GM19023 (cell line): ENCODE measurements around the gene NDUFA8.
"Not testable (repeated sequence)": the region's sequence is repeated elsewhere in the genome, so short reads cannot be mapped to it uniquely, and the experiment has no call there.

Source experiments
- ATAC-seq: cut with Tn5 transposase; IDR thresholded peaks from one replicate; pipeline ENCODE4 v1.9.1; 2021; ENCODE audit warnings: mild to moderate bottlenecking, moderate library complexity; ENCODE audit not compliant: unreplicated experiment

Gene NDUFA8

DNA sequence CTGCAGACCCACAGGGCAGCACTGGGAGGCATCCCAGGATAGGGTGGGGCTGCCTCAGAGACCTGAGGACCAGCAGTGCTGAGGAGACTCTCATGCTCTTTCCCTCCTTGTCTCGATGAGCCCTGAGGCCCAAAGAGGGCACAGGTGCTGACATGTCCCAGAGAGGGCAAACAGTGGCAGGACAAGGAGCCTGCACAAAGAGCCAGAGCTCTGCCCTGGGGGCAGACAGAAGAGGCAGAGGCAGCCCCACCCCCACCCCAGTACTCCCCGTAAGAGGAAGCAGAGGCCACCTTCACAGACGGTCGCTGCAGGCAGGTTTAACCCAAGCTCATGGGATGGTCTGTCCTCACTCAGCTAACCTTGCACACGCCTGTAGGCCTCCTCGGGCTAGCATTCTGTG lies 37.1 kb downstream of the NDUFA8 start:
- ATAC-seq, result no peak

- ATAC-seq, result no peak
Measured at GRCh38 chr9:122121931-122122330, 37.6 kb downstream of the NDUFA8 start.

- no peak for ATAC-seq
Measured at GRCh38 chr9:122121391-122121790, 38.2 kb downstream of the NDUFA8 start.

GRCh38 chr9:122120316-122121071 lies 39.1 kb downstream of the NDUFA8 start:
- no peak for ATAC-seq

GRCh38 chr9:122119721-122120120 lies 39.9 kb downstream of the NDUFA8 start:
- ATAC-seq, result no peak

GRCh38 chr9:122119166-122119521 lies 40.4 kb downstream of the NDUFA8 start:
- ATAC-seq, result no peak

- ATAC-seq, result no peak
Measured at GRCh38 chr9:122118343-122119165, 41.0 kb downstream of the NDUFA8 start.

- not testable (repeated sequence) for ATAC-seq
Measured at GRCh38 chr9:122117241-122117640, 42.3 kb downstream of the NDUFA8 start.

GRCh38 chr9:122116448-122117173 lies 43.0 kb downstream of the NDUFA8 start:
- ATAC-seq, result no peak

DNA sequence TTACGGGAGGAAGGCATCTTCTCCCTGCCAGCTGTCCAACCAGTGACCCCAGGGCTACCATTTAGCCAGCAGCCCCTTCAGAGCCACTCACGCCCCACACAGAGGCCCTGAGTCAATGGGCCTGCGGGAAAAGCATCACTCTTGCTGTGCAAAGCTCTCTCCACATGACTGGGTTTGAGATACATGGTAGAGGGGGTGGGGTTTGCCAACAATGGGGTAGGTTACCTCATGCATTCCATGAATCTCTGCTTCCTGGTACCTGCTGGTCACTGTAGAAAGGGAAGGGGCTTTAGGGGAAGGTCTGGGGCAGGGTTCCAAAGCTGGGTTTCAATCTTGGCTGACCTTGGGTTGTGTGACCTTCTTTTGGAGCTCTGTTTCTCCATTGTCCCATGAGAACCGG lies 43.5 kb downstream of the NDUFA8 start:
- no peak for ATAC-seq

- ATAC-seq, result no peak
Measured at GRCh38 chr9:122115176-122116035, 44.2 kb downstream of the NDUFA8 start.

DNA sequence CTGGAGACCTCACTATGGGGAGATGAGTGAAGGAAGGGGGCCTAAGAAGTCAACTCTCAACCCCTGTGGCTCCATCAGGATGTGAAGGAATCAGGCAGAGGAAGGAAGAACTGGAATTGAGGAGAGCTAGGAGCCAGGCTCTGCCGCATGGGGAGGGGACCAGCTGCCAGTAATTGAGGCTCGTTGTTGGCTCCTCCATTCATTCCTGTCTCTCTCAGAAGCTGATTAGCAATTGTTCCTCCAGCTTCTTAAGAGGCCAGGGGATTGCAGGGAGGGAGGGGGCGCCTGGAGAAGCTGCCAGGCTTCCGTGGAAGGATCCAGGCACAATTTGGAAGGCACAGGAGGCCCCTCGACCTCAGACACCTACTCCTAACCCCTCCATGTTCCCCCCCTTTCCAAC lies 46.0 kb downstream of the NDUFA8 start:
- ATAC-seq, result no peak

DNA sequence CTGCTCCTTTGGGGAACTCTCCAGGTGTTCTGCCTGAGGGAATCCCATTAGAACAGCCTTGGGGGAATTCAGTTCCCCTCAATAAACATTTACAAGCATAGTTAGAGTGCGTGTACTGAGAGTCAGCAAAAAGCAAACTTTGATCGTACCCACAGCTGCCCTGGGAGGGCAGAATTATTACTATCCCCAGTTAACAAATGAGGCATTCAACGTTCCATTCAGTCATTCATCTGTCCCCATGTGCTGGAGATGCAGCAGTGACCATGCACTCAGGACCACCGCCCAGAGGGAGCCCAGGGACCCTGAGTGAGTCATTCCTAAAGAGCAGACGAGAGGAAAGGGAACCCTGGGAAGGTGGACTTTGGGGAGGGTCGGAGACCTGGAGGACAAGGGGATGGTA lies 47.3 kb downstream of the NDUFA8 start:
- ATAC-seq, result no peak

DNA sequence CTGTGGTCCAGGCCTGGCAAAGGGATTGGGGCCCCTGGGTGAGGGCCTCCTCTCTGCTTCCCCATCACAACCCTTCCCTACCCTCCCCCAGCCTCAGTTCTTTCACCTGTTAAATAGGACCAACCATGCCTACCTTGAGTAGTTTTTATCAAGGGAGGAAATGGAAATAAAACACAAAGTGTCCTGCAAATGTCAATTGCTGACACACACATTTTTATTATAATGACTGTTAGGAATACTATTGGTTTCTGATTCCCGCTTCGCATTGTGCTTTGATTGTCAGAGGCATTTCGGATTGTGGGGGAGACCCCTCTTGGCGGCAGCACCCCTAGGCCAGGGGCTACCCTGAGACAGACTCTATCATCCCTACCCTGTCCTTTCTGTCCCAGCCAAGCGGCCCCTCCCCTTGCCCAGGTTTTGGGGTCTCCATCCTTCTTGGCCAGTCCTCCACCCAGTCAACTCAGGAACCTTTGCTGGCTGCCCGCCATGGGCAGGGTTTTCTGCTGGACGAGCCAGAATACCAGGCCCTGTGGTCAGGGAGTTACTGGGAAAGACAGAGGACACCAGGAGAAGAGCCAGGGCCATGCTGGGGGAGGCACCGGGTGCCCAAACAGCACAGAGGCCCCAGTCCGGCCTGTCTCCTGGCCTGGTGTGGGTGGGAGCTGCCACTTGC lies 48.0 kb downstream of the NDUFA8 start:
- no peak for ATAC-seq

DNA sequence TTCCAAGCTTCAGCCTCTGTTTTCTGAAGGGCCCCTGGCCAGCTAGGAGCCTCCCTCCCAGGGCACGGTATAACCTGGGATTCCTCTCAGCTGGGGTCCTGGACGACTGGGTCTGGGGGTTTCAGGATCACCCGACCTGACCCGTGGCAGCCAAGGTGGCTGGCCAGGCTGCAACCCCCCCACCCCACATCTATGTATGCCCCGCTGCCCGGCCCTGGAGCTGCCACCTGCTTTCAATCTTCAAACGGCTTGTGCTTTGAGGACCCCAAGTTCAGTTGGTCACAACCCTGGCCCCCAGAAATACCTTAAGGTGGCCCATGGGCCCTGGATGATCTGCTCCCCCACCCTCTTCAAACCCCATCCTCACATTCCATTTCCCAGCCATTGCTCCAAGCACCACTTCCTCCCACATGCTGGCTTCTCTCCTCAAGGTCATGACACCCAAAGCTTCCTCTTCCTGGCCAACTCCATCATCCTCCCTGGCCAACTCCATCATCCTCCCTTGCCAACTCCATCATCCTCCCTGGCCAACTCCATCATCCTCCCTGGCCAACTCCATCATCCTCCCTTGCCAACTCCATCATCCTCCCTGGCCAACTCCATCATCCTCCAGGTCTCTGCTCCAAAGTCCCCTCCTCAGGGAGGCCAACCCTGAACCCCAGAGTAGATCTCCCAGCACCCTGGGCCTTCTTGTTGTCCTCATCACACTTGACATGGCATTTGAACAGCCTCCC lies 49.3 kb downstream of the NDUFA8 start:
- no peak for ATAC-seq

- ATAC-seq, result no peak
Measured at GRCh38 chr9:122109035-122109813, 50.4 kb downstream of the NDUFA8 start.

DNA sequence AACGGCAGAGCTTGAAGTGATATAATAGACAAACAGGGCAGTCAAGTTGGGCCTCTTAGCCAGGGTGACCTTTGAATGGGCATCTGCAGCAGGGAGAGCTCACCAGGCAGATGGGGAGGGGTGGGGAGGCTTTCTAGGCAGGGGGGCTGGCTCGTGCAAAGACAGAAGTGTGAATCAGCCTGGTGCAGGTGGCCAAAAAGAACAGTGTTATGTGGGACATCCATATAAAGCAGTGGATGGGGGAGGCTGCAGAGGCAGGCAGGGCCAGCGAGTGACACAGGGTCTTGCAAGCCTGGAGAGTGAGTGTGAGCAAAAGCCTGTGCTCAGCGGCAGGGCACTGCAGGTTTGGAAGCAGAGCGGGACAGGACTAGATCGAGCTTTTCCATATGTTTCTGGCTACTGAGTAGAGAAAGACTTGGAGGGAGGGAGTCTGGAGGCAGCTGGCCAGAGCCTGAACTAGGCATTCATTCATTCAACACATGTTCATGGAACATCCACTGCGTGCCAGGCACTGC lies 52.2 kb downstream of the NDUFA8 start:
- ATAC-seq, result no peak

DNA sequence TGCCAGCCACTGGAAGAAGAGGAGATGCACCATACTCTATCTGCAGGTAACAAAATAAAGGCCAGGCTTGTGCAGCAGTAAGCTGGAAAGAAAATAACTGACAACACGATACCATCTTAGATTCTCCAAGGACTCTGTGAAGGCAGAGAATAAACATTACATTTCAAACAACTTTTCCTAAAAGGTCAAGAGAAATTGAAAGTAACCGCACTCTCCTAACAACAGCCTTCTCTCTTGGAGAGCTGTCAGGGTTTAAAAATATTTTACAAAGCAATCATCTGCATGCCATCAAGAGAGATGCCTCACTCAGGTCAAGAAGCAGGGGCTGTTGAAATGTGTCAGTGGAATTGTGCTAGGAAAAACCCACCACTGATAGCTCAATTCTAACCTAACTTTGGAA lies 53.0 kb downstream of the NDUFA8 start:
- ATAC-seq, result no peak

DNA sequence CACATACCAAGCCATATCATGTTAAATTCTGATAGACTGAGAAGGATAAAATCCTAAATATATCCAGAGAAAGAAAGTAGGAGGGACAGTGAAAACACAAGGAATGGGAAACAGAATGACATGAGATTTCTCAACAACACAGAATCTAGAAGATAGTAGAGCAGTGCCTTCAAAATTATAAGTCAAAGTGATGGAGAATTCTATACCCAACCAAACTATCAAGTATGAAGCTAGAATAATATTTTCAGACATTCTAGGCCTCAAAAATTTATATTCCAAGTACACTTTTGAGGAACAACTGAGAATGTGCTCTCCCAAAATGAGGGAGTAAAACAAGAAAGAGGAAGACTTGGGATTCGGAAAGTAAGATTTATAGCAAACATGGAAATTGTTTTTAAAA lies 55.6 kb downstream of the NDUFA8 start:
- no peak for ATAC-seq
